Activated CD4-positive, alpha-beta T cell treated with anti-CD3 and anti-CD28 coated beads for 4 hours (primary cell): ENCODE results near the gene RWDD1.

Source experiments
- DNase-seq, 2 donors: peaks; one replicate each; pipeline ENCODE4 v3.0.0-alpha.2; 2020

RWDD1 gene

GRCh38 chr6:116570856-116571682 is at the start of gene RWDD1:
Gene RWDD1, plus strand, starts transcription at chr6:116571504. Its CDS starts 79 bp downstream, at chr6:116571583.
- peak; percentile 97 for DNase-seq

GRCh38 chr6:116522896-116523295 is 48.4 kb upstream of the RWDD1 start:
- DNase-seq = no peak

GRCh38 chr6:116524236-116524635 is 47.1 kb upstream of the RWDD1 start:
- DNase-seq = no peak

DNA sequence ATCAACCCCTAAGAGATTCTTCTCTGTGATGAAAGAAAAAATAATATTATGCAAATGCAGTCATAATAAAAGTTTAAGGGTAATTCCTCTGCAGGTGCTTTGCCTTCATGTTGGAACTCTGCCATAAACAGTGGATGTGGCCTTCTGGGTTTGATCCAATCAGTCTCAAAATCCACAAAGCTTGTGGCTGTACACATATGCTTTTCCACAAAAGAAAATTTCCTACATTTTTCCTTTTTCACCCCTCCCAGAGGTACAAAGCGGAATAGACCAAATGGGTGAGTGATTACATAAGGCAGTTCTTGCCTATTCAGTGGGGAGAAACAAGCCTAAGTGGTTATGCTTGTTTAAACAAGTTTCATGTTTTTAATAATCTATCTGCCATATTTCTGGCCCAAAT is 43.2 kb upstream of the RWDD1 start:
- DNase-seq = no peak

GRCh38 chr6:116528780-116529179 is 42.5 kb upstream of the RWDD1 start:
- DNase-seq = no peak

GRCh38 chr6:116529466-116530290 is 41.6 kb upstream of the RWDD1 start:
- no peak for DNase-seq

DNA sequence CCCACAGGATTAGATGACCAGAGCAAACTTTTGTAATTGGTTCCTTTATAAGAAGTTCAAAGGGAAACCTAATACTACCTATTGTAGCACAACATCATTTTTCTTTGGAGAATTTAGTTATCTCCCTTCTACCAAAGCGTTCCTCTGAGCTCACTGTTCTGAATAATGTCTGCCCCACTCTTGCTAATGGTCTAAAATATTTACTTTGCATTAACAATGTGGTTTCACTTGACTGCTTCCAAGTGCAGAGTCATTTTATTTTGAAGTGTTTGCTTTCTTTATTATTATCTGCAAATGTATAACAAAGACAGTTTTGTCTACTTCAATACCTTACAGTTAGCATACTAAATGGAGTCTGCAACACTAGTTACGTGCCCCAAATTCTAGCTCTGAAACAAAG is 40.9 kb upstream of the RWDD1 start:
- no peak for DNase-seq

- DNase-seq = peak; percentile 49 to 70
These were observed 39.4 kb upstream of the RWDD1 start for GRCh38 chr6:116531675-116532570.

DNA sequence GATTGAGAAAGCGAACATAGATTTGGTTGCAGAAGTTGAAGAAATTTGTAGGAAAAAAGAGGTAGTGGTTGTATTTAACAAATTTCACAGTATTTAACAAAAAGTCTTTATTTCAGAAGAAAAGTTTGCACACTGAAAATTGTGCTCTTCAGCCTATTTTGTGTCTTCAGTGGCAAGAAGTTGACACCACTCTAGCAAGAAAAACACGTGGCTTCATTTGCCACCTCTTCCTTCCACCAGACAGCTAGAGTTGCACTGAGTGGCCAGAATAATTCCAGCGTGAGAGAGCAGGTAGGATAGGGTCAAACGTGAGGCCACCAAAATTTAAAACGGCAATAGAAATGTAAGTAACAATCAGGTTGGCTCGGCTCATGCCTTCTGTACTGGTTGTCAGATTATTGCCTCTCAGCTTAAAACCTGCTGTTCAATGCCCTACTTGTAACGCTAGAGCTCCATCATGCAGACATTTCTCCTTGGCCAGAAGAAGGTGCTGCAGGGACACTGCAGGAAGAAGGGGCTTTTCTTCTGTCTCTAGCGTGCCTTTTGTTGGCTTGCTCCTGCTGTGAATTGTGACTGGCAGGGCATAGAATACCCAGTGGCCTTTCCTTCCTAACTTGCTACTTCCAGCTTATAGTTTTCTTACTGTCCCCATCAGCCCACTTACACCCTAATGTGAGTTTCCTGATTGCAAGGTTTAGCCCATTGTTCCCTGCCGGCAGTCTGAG is 37.9 kb upstream of the RWDD1 start:
- no peak for DNase-seq

DNA sequence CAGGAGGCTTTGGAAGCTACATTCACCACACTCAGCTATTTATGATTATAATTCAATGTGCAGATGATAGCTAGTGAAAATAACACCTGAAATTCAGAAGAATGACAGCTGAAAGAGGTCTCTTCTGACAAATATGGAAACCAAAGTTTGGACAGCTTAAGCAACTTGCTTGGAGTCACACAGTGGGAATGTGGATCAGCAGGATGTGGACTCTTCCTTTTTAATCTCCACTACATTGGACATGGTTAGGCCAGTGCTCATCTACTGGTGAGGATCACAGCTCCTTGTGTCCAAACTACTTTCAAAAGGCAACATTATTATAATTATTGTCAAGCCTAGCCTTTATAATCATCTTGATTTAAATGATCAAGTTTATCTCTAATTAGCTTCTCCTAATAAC is 36.2 kb upstream of the RWDD1 start:
- no peak for DNase-seq

GRCh38 chr6:116536216-116536621 is 35.1 kb upstream of the RWDD1 start:
- DNase-seq = peak in 1 of 2 donors; percentile 27

GRCh38 chr6:116542426-116542825 is 28.9 kb upstream of the RWDD1 start:
- DNase-seq = no peak

GRCh38 chr6:116543149-116543548 is 28.2 kb upstream of the RWDD1 start:
- no peak for DNase-seq

- DNase-seq = no peak
These were observed 25.7 kb upstream of the RWDD1 start, which contains the start of gene TRAPPC3L for GRCh38 chr6:116545651-116546050. Gene TRAPPC3L, minus strand, starts transcription at chr6:116545684. Its CDS starts 170 bp downstream, at chr6:116545514.

- DNase-seq = no peak
These were observed 23.9 kb upstream of the RWDD1 start for GRCh38 chr6:116547358-116547757.

- DNase-seq = no peak
These were observed 20.5 kb upstream of the RWDD1 start for GRCh38 chr6:116550796-116551195.

DNA sequence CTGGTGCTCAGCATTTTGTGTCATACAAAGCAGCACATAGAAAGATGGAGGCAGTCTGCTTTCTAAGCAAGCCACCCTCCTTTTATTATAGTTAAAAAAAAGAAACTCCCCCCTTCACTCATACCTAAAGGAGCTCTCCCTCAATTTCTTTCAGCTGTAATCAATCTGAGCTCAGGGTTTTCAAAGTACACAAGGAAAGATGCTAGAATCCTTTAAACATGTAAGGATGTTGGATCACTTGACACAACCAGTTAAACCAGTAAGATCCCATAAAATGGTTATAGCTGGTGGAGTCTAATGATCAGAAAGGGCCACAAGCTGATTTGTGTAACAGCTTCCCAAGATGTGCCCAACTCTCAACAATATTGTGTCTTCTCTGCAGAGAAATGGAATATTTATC is 17.9 kb upstream of the RWDD1 start, which contains the start of gene CALHM4:
Gene CALHM4, plus strand, starts transcription at position 301 of the 400 bp plus-strand sequence. Its CDS starts 43 bp downstream, at position 344.
- DNase-seq = no peak

- no peak for DNase-seq
These were observed 15.2 kb upstream of the RWDD1 start for GRCh38 chr6:116556065-116556464.

DNA sequence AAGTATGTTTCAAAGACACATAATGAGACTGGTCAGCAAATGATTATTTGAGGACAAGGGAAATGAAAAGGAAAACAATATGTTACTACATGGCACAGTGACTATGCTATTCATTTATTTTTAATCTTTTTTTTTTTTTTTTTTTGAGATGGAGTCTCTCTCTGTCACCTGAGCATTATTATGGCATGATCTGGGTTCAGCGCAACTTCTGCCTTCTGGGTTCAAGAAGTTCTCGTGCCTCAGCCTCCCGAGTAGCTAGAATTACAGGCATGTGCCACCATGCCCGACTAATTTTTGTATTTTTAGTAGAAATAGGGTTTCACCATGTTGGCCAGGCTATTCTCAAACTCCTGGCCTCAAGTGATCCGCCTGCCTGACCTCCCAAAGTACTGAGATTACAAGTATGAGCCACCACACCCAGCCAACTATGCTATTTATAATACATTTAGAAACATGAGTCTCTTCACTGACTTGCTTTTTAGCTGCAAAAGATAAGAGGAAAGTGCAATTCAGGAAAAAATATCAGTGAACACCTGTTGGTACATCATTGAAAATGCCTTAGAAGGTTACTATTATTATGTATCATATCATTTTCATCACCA is 14.4 kb upstream of the RWDD1 start:
- no peak for DNase-seq

GRCh38 chr6:116557893-116558292 is 13.4 kb upstream of the RWDD1 start:
- DNase-seq = no peak

- no peak for DNase-seq
These were observed 11.2 kb upstream of the RWDD1 start for GRCh38 chr6:116560130-116560529.
